Tongue (tissue), 2 donors: ENCODE results near the gene PLEK2. TPM values are rescaled to one million over a fixed set of nuclear protein-coding genes. Genes with fewer than 3 reads are reported as not detected.
"Not testable (repeated sequence)": the region's sequence is repeated elsewhere in the genome, so short reads cannot be mapped to it uniquely, and the experiment has no call there.

Experiments used
- DNase-seq: peaks from one replicate; pipeline ENCODE4 v3.0.0-alpha.2; 2015
- total RNA-seq: library from RNA; depleted of rRNA; stranded (reverse); fragments of >200 nt; gene quantifications from one replicate; pipeline ENCODE4 v1.2.3, GENCODE V29; 2014

Gene PLEK2
- total RNA-seq, 1 donor from 2014 or later, result 4.1 TPM

- no peak for DNase-seq
Observed at GRCh38 chr14:67428501-67429031, 16.6 kb upstream of the PLEK2 start.

DNA sequence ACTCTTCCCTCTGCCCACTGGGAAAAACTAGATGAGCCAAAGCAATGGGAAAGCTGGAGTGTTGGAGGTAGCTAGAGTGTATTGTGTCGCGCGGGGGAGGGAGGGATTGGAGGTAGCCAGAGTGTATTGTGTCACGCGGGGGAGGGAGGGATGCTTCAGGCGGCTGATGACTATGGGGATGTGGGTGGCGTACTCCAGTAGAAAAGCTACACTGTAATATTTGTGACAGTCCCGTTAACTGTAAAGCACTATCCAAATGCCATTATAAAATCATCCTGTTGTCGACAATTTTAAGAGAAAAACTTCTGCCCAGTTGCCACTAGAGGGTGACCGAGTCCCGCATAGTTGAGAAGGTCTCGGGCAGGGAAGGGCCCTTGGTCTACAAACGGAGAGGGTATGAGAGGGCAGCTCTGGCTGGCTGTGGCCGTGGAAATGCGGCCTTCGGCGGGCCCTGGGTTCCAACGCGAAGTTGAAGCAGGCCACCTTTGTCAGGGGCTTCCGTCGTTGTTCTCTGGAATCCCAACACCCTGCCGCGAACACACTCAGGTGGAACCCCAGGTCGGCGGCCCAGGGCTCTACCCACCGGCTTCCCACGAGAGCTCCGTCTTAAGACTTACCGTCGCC lies 15.1 kb upstream of the PLEK2 start:
- peak; percentile 91 for DNase-seq

DNA sequence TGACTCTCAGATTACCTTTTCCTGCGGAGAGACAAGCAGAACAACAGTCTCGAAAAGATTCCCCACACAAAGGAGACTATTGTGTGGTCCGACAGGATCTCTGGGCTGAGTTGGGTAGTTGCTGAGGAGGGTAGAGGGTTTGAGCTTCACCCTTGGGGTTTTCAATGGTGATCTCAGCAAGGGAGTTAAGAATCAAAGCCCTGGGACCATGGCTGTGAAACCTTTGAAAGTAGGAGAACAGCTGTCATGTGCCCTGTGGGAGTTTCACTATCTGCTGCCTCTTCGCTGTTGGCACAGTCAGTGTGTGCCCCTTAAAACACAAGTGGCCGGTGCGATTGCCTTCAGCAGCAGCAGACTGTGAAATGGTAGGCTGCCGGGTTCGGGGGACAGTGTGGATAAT lies 14.2 kb upstream of the PLEK2 start:
- peak; percentile 51 for DNase-seq

GRCh38 chr14:67425608-67426007 lies 13.6 kb upstream of the PLEK2 start:
- no peak for DNase-seq

DNA sequence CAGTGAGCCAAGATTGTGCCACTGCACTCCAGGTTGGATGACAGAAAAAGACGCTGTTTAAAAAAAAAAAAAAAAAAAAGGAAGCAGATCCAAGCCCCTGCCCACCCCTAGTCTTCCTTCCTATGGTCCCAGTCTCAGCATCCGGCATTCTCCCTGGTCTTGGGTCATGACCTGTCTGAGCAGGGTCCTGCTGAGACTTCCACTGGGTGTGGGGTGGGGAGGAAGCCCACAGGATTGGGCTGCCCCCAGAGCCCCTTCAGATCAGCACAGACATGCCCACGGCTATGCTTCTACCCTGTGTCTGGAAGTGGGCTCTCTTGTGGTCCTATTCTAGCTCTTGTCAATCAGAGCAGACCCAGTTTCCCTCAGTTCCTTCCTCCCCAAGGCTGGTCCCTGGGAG lies 12.6 kb upstream of the PLEK2 start:
- DNase-seq, result no peak

DNA sequence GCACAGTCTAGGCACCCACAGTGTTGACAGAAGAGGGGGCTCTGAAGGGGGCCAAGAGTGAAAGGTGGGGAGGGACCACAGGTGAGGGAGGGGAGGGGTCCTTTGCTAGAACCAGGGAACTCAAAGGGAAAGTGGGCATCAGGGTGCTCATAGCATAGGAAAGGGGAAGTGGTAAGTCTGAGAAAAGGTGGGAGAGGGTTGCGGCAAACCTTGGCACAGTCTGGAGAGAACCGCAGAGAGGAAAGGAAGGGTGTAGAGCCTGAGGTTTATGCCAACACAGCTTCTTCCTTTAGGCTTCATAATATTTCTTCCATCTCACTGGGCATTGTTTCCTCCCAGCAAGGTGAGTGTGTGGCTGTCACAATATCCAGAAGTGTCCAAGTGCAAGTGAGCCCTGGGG lies 11.5 kb upstream of the PLEK2 start:
- no peak for DNase-seq

- DNase-seq, result no peak
Observed at GRCh38 chr14:67421356-67422224, 9.6 kb upstream of the PLEK2 start.

DNA sequence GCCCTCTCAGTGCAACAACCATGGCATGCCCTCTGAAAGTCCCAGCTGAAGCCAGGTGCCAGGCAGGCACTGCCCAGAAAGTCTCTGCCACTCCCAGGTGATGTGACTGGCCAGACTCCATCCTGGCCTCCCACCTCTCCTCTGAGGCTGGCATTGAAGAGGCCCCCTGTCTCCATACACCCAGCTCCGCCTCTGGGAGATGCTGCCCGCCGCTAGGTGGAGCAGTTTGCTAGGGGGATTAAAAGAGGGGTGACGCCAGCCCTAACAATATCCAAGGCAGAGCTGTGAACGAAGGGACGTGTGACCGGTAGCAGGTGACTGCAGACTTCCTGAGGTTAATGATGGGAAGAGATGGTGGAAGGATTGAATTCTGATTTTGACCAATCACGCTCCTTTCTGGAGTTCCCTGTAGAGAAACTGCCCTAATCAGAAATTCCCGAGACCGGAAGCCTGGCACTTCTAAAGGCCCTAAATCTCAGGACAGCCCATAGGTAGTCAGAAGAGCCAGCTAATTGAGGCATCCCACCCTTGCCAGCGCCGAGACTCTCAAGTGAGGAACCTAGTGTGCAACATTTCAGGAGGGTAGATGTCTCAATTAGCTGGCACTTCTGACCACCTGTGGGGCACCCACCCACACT lies 8.3 kb upstream of the PLEK2 start:
- DNase-seq, result no peak

DNA sequence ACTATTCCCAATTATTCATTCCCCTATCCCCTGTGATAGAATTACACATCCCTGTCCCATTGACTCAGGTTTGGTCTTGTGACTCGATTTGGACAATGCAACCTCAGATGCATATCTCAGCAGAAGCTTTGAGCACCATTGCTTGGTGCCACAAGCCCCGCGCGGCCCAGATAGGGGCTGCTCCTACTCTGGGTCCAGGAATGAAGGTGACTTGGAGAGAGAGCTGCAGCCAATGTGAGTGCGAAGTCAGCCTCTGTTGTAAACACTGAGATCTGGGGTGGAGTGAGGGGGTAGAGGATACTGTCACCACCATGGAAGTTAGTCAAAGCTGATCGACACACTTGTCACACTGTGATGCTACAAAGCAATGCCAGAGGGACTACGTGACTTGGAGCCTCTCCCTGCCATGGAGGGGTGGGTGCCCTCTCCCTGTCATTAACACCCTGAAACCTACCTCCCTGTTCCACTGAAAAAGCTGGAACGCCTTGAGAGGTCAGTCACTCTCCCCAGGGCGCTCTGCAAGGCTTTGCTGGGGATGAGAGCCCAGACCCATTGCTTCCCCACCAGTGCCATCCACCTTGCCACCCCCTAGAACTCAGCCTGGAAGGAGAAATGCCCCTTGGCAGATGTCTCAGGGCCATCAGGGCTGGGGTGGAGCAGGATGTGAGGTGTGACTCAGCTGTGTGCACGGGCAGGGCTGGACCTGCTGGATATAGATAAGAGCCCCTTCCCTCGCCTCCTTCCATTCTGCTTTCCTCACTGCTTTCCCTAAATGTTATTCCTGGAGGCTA lies 6.6 kb upstream of the PLEK2 start:
- DNase-seq, result no peak

GRCh38 chr14:67417633-67418032 lies 5.7 kb upstream of the PLEK2 start:
- no peak for DNase-seq

DNA sequence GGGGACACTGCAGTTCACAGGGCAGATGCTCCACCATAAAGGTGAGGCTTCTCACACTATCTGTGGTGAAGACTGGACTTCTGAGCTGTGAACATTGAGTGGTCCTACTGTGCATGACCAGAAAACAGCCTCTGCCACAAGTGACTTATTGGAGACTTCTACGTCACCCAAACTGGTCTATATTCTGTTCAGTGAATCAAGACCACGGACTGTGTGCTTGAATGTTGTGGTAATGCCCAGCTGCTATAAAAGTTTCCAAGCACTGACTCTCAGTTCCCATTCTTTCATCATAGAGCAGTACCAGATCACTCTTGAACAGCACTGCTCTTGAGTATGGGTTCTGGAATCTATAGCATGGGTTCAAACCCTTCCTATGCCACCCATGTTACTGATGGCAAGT lies 4.8 kb upstream of the PLEK2 start:
- DNase-seq, result no peak

- no peak for DNase-seq
Observed at GRCh38 chr14:67416085-67416484, 4.1 kb upstream of the PLEK2 start.

DNA sequence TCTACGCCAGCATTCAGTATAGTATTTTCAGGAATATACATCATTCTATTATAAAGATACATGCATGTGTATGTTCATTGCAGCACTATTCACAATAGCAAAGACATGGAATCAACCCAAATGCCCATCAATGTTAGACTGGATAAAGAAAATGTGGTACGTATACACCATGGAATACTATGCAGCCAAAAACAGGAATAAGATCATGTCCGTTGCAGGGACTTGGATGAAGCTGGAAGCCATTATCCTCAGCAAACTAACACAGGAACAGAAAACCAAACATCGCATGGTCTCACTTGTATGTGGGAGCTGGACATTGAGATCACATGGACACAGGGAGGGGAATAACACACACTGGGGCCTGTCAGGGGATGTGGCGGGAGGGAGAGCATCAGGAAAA lies 3.6 kb upstream of the PLEK2 start:
- DNase-seq, result not testable (repeated sequence)

- DNase-seq, result no peak
Observed at GRCh38 chr14:67413806-67414769, 2.1 kb upstream of the PLEK2 start.

GRCh38 chr14:67411370-67411769 lies 595 bp downstream of the PLEK2 start:
- no peak for DNase-seq

- DNase-seq, result no peak
Observed at GRCh38 chr14:67410313-67410712, 1.7 kb downstream of the PLEK2 start.

- DNase-seq, result peak; percentile 54
Observed at GRCh38 chr14:67409461-67409860, 2.5 kb downstream of the PLEK2 start.

DNA sequence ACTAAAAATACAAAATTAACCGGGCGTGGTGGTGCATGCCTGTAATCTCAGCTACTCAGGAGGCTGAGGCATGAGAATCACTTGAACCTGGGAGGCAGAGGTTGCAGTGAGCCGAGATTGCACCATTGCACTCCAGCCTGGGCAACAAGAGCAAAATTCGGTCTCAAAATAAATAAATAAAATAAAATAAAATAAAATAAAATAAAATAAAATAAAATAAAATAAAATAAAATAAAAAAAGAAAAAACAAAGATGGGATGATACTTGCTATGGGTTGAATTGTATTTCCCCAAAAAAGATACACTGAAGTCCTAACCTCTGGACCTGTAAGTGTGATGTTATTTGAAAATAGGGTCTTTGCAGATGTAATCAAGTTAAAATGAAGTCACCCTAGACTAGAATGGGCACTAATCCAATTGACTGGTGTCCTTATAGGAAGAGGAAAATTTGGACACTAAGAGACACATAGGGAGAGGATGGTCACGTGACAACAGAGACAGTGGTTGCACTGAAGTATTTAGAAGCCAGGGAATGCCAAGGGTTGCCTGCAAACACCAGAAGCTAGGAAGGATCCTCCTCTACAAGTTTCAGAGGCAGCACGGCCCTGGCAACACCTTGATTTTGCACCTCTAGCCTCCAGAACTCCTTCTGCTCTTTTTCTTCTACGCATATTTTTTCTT lies 3.7 kb downstream of the PLEK2 start:
- not testable (repeated sequence) for DNase-seq

DNA sequence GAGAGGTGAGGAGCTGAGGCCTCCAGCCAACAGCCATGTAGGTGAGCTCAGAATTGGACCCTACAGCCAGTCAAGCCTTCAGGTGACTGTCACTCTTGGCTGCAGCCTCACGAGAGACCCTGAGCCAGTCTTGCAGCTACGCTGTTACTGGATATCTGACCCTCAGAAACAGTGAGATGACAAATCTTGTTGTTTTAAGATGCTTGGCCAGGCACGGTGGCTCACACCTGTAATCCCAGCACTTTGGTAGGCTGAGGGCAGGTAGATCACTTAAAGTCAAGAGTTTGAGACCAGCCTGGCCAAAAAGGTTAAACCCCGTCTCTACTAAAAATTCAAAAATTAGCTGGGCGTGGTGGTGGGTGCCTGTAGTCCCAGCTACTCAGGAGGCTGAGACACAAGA lies 6.2 kb downstream of the PLEK2 start:
- DNase-seq, result no peak

DNA sequence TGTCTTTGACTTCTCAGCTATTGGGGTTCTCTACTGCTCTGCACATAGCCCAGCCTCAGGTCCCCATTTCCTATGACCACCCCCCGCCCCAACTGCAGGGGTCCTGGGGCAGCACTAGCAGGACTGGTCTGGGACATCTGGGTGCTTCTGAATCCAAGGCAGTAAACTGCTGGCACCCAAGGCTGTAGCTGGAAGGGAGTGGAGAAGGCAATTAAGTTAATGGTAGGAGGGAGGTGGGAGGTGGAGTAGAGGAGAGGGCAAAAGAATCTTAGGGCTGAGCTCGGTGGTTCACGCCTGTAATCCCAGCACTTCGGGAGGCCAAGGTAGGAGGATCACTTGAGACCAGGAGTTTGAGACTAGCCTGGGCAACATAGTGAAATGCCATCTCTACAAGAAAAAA lies 11.5 kb downstream of the PLEK2 start:
- no peak for DNase-seq
